HG02885 (cell line): ENCODE results near the gene KSR2.

Experiments used
- ATAC-seq: cut with Tn5 transposase; IDR thresholded peaks from one replicate; pipeline ENCODE4 v1.9.1; 2021; ENCODE audit warnings: mild to moderate bottlenecking; ENCODE audit not compliant: unreplicated experiment, poor library complexity

KSR2 gene

DNA sequence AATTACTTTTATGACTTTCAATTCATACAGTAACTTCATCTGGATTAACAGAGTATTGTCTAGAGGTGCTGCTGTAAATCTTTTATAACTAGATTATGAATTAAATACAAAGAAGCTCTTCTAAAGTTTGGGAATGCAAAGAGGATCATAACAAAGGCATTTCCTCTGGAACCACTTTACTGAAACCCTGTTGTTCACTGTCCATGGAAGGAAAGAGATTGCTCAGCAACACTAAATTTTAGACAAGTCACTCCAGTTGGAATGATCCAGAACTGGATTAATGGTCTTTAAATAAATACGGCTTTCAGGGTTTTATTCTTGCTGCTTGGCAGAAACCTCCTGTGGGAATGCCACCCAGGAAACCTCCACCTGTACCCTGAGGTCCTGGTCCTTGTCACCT is 250.6 kb downstream of the KSR2 start:
- ATAC-seq = no peak

GRCh38 chr12:117714203-117714602 is 254.6 kb downstream of the KSR2 start:
- ATAC-seq = no peak

- ATAC-seq = no peak
These were observed 258.7 kb downstream of the KSR2 start for GRCh38 chr12:117710121-117710520.

DNA sequence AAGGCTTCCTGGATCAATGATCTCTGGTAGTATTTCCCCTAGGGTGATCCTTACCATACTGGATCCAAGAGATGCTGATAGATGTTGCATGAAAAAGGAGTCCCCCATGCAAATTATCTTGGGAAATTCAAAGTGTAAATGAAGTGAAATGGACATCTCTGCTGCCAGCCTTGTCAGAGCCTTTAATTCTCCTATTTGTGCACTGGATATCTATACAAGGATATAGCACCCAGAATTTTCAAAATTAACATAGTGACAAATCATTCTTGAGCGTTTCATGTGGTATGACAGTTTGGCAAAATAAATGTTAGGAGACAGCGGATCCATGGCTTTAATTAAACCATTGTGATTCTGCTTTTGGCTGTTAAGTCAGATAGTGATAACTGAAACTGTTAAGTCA is 260.9 kb downstream of the KSR2 start:
- no peak for ATAC-seq

DNA sequence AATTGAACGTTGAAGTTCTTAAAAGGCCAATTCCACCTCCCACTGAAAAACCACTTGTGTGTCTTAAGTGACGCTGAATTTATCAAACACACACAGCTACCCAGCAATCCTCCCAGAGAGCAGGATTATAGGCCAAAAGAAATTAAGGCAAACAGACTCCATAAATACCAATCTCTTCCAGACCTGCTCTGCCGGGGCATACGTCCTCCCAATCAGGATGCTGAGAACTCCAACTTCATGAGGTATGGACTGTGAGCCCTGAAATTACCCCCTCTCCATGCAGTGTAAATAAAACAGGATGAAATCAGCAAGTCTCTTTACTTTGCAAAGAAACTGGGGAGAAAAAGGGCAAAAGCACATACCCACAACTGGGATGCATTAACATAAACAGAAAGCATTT is 265.2 kb downstream of the KSR2 start:
- ATAC-seq = no peak

GRCh38 chr12:117702741-117703140 is 266.0 kb downstream of the KSR2 start:
- no peak for ATAC-seq

DNA sequence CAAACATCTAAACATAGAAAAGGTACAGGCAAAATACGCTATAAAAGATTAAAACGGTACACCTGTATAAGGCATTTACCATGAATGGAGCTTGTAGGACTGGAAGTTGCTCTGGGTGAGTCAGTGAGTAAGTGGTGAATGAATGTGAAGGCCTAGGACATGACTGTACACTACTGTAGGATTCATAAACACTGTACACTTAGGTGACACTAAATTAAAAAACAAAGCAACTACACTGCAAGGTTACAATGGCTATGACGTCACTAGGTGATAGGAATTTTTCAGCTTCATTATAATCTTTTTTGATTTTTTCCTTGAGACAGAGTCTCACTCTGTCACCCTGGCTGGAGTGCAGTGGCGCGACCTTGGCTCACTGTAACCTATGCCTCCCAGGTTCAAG is 269.2 kb downstream of the KSR2 start:
- no peak for ATAC-seq

GRCh38 chr12:117699118-117699517 is 269.7 kb downstream of the KSR2 start:
- no peak for ATAC-seq

DNA sequence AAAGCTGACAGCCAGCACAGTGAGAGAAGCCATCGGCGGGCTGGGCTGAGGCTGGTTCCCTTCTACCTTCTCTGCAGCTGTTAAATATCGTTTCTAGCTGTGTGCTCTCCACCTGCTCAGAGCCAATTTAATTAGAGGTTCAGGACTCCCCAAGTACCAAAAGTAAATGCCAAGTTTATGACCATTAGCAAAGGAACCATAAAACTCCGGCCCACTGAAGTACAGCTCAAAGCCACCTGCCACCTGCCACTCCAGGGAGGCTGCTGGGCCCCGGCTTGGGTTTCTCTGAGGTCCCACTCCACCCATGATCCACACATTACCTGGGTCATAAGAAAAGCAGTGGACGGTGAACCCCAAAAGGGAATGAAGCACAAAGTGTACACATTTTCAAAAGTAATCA is 272.8 kb downstream of the KSR2 start:
- no peak for ATAC-seq

- ATAC-seq = no peak
These were observed 276.3 kb downstream of the KSR2 start for GRCh38 chr12:117692512-117692911.

- no peak for ATAC-seq
These were observed 278.9 kb downstream of the KSR2 start for GRCh38 chr12:117689857-117690256.

GRCh38 chr12:117688446-117688845 is 280.3 kb downstream of the KSR2 start:
- ATAC-seq = no peak

GRCh38 chr12:117686911-117687377 is 281.8 kb downstream of the KSR2 start:
- ATAC-seq = no peak

GRCh38 chr12:117686210-117686609 is 282.6 kb downstream of the KSR2 start:
- ATAC-seq = no peak

- no peak for ATAC-seq
These were observed 283.5 kb downstream of the KSR2 start for GRCh38 chr12:117685110-117685926.

- ATAC-seq = no peak
These were observed 284.3 kb downstream of the KSR2 start for GRCh38 chr12:117684471-117684870.

DNA sequence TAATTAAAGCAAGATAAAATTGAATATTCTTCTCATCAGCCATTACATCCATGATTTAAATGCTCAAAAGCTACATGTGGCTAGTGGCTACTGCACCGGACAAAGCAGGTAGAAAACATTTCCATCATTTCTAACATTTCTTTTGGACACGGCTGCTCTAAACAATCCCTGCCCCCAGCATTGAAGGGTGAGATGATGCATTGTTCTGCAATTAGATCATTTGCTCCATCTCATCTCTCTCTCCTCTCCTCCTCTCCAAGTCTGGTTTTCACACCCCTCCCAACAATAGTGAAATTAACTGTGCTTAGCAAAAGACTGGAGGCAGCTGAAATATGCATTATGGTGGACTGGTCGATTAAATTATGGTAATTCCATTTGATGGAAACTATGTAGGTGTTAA is 288.5 kb downstream of the KSR2 start:
- ATAC-seq = no peak

DNA sequence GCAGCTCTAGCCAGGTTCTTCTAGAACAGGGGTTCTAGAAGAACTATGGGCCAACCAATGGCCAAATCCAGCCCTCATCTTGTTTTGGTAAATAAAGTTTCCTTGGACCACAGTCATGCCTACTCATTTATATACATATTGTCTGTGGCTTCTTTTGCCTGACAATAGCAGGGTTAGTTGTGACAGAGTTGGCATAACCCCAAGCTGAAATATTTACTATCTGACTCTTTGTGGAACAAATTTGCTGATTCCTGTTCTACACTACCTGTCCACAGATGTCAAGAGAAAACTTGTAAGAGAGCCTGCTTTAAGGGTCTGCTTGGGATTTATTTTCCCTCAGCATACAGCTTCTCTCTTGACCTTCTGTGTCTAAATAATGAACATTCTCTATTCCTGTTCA is 289.0 kb downstream of the KSR2 start:
- ATAC-seq = no peak

- ATAC-seq = no peak
These were observed 294.0 kb downstream of the KSR2 start for GRCh38 chr12:117674763-117675162.

GRCh38 chr12:117674313-117674712 is 294.5 kb downstream of the KSR2 start:
- no peak for ATAC-seq

- ATAC-seq = no peak
These were observed 297.1 kb downstream of the KSR2 start for GRCh38 chr12:117671734-117672133.

GRCh38 chr12:117664169-117664568 is 304.6 kb downstream of the KSR2 start:
- no peak for ATAC-seq
